Inflammatory macrophage treated with lipopolysaccharide for 4 hours (primary cell): ENCODE data around the gene HOXB5.

Source experiments
- DNase-seq: peaks from one replicate; pipeline ENCODE4 v3.0.0-alpha.2; 2020

Gene HOXB5

GRCh38 chr17:48615963-48616716 lies 22.6 kb upstream of the HOXB5 start:
- no peak for DNase-seq

- DNase-seq, result no peak
Observed at GRCh38 chr17:48615047-48615962, 21.7 kb upstream of the HOXB5 start, which contains the start of gene HOXB8. TSS of gene HOXB8 (minus strand) at chr17:48615292. CDS start at chr17:48614704, 588 bp downstream.

GRCh38 chr17:48613862-48614694 lies 20.5 kb upstream of the HOXB5 start:
- DNase-seq, result no peak

GRCh38 chr17:48612854-48613691 lies 19.5 kb upstream of the HOXB5 start:
- peak; percentile 28 for DNase-seq

GRCh38 chr17:48612456-48612853 lies 18.9 kb upstream of the HOXB5 start:
- DNase-seq, result no peak

- DNase-seq, result peak; percentile 14
Observed at GRCh38 chr17:48611681-48612455, 18.3 kb upstream of the HOXB5 start.

GRCh38 chr17:48611213-48611612 lies 17.6 kb upstream of the HOXB5 start:
- peak; percentile 26 for DNase-seq

- DNase-seq, result peak; percentile 37
Observed at GRCh38 chr17:48610282-48611211, 17.0 kb upstream of the HOXB5 start, which contains the start of gene HOXB7. TSS of gene HOXB7 (minus strand) at chr17:48611017. CDS start at chr17:48610918, 99 bp downstream.

- no peak for DNase-seq
Observed at GRCh38 chr17:48609759-48610281, 16.2 kb upstream of the HOXB5 start.

GRCh38 chr17:48609033-48609432 lies 15.5 kb upstream of the HOXB5 start:
- no peak for DNase-seq

- no peak for DNase-seq
Observed at GRCh38 chr17:48608494-48608834, 14.9 kb upstream of the HOXB5 start.

GRCh38 chr17:48606892-48607614 lies 13.5 kb upstream of the HOXB5 start:
- no peak for DNase-seq

- DNase-seq, result no peak
Observed at GRCh38 chr17:48605991-48606891, 12.7 kb upstream of the HOXB5 start.

- DNase-seq, result no peak
Observed at GRCh38 chr17:48605409-48605919, 11.9 kb upstream of the HOXB5 start.

GRCh38 chr17:48604770-48605329 lies 11.3 kb upstream of the HOXB5 start, which contains the start of gene HOXB6:
TSS of gene HOXB6 (minus strand) at chr17:48604986. CDS start at chr17:48598150, 6,836 bp downstream.
- DNase-seq, result no peak

GRCh38 chr17:48603959-48604769 lies 10.6 kb upstream of the HOXB5 start:
- no peak for DNase-seq
